GM12801 (cell line): Measurements from ENCODE around the gene RPS10.
A peak's percentile ranks its signal among the peaks of the same experiment; 100 is the strongest.

ENCODE experiments used
- CTCF ChIP-seq: IDR thresholded peaks from one replicate; pipeline ENCODE4 v1.5.1; 2011; ENCODE audit warnings: control low read depth; ENCODE audit not compliant: insufficient read length; ENCODE audit errors: extremely low read depth

The RPS10 gene

DNA sequence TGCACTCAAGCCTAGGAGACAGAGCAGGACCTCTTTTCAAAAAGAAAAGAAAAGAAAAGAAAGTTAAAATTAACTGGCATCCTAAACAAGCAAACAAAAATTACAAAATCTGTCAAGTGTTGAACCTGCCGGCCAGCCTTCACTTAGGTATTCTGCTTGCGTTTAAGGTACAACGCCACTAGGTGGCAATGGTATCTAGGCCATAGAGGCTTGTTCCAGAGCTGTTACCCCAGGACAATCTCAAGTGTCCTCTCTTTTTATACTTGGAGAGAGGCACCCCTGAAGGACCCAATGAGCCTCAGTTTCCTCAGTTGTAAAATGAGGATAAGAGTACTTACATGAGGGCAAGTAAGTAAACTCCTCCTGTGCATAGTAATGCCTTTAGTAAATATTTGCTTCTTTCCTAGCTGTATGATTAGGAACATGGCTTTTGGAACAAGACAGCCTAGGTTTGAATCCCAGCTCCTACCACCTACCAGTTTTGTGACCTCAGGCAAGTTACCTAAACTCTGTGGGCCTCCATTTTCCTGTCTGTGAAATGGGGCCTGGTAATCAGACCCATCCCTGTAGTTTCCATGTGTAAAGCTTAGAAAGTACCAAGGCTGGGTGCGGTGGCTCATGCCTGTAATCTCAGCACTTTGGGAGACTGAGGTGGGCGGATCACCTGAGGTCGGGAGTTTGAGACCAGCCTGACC is 34.2 kb upstream of the RPS10 start:
- peak; percentile 24 for TF ChIP-seq CTCF

- TF ChIP-seq CTCF: no peak
Measured at GRCh38 chr6:34457742-34458735, 32.2 kb upstream of the RPS10 start.

DNA sequence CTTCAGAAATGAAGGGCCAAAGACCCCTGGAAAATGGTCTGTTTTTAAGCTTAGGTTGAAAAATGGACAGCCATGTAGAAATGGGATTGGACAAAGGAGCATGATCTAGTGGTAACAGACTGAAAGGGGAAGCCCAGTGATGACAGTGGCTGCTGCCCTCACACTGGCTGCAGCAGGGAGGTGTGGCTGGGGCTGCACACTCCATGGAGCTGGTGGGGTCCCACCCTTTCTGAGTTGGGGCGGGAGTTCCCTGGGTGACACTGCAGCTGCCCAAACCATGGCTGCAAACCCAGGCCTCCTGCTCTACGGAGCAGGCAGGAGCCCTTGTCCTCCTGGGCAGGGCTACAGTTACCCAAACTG is 31.5 kb upstream of the RPS10 start:
- no peak for TF ChIP-seq CTCF

DNA sequence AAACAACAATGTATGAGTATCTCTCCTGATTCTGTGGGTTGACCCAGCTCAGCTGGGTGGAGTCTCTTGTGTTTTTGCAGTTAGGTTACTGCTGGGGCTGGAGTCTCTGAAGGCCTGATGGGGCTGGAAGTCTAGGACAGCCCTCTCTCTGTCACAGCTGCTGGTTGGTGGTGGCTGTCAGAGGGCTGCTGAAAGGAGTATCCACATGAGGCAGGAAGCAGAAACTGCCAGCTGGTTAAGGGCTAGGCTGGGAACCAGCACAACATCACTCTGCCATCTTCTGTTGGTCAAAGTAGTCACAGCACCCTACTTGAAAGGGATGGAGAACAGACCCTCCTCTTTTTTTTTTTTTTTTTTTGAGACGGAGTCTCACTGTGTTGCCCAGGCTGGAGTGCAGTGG is 30.0 kb upstream of the RPS10 start:
- no peak for TF ChIP-seq CTCF

- no peak for TF ChIP-seq CTCF
Measured at GRCh38 chr6:34451192-34451591, 25.3 kb upstream of the RPS10 start.

GRCh38 chr6:34447910-34448309 is 22.0 kb upstream of the RPS10 start:
- no peak for TF ChIP-seq CTCF

- TF ChIP-seq CTCF: no peak
Measured at GRCh38 chr6:34447386-34447785, 21.5 kb upstream of the RPS10 start.
